Fibroblast of pulmonary artery (primary cell): ENCODE data around the gene ETNK1.

ENCODE experiments used
- DNase-seq: peaks from one replicate; pipeline ENCODE4 v3.0.0-alpha.2; 2010; ENCODE audit warnings: low read depth
- H3K4me3 ChIP-seq: replicated peaks from 2 replicates; pipeline ENCODE4 v1.5.1; 2011; ENCODE audit warnings: low read depth, mild to moderate bottlenecking, control low read depth, low read length, moderate library complexity
- CTCF ChIP-seq: IDR thresholded peaks from 2 replicates; pipeline ENCODE4 v1.5.1; 2011; ENCODE audit warnings: mild to moderate bottlenecking, control low read depth, low read length, inconsistent platforms; ENCODE audit errors: missing control alignments

The ETNK1 gene

GRCh38 chr12:22634883-22635282, 9.9 kb downstream of the ETNK1 start:
- no peak for DNase-seq
- no peak overlapping the region for H3K4me3 ChIP-seq
- TF ChIP-seq CTCF: no peak

GRCh38 chr12:22635812-22636211, 10.8 kb downstream of the ETNK1 start:
- no peak overlapping the region for H3K4me3 ChIP-seq
- no peak for TF ChIP-seq CTCF
- DNase-seq: peak; percentile 39

DNA sequence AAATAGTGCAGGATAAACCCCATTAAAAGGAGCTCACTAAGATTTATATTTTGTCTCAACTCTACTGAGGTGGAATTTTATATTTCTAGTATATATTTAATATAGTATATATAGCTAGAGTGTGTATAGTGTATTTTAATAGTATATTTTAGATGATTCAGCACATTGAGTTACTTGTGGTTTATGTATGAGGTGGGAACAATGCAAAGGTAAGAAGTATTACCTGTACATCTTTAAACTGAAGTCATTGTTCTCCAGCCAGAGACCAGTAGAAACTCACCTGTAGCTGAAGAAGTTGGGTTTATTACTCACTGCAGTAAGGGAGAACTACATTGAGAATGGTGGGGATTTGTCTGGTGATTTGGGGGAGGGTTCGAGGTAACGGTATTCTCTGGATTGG, 15.9 kb downstream of the ETNK1 start:
- TF ChIP-seq CTCF: no peak
- H3K4me3 ChIP-seq: no peak overlapping the region

GRCh38 chr12:22641353-22642053, 16.5 kb downstream of the ETNK1 start:
- TF ChIP-seq CTCF: no peak
- DNase-seq: no peak

More for the DNA sequence above, 15.9 kb downstream of the ETNK1 start:
- no peak for DNase-seq

GRCh38 chr12:22648668-22649067, 23.7 kb downstream of the ETNK1 start:
- TF ChIP-seq CTCF: no peak
- DNase-seq: no peak
- H3K4me3 ChIP-seq: no peak overlapping the region

More at GRCh38 chr12:22641353-22642053, 16.5 kb downstream of the ETNK1 start:
- no peak overlapping the region for H3K4me3 ChIP-seq

- no peak for TF ChIP-seq CTCF
- H3K4me3 ChIP-seq: no peak overlapping the region
- peak; percentile 60 for DNase-seq
Observed at GRCh38 chr12:22653075-22653474, 28.1 kb downstream of the ETNK1 start.

DNA sequence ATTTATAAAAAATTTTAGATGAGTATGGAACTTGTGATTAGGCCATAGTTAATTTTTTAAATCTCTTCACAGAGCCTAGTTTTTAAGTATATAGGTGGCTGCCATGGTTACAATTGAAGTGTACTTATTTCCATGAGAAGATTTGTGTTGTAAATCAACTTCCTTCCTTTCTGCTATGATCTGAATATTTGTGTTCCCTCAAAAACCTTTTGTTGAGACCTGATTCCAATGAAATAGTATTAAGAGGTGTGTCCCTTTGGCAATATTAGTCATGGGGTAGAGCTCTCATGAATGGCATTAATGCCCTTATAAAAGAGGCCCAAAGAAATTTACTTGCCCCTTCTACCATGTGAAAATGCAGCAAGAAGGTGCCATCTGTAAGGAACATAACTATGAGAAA, 28.8 kb downstream of the ETNK1 start:
- DNase-seq: peak; percentile 43
- TF ChIP-seq CTCF: no peak
- no peak overlapping the region for H3K4me3 ChIP-seq
